HCT116 (cell line): ENCODE results near the gene CFC1.
"Not testable (repeated sequence)": the region's sequence is repeated elsewhere in the genome, so short reads cannot be mapped to it uniquely, and the experiment has no call there.

Experiments used
- EZH2 ChIP-seq: fragments of 200-600 bp; sonication (generic); IDR thresholded peaks from 2 replicates; pipeline ENCODE4 v1.6.1; 2017; ENCODE audit warnings: antibody characterized with exemption, mixed run types
- EZH2phosphoT487 ChIP-seq: fragments of 200-600 bp; IDR thresholded peaks from 2 replicates; pipeline ENCODE4 v1.6.1; 2018; ENCODE audit warnings: antibody characterized with exemption, borderline replicate concordance
- MAX ChIP-seq: IDR thresholded peaks from 2 replicates; pipeline ENCODE4 v1.6.1; 2012
- POLR2A ChIP-seq: IDR thresholded peaks from 2 replicates; pipeline ENCODE4 v1.7.0; 2011; ENCODE audit warnings: borderline replicate concordance; ENCODE audit not compliant: insufficient read depth, insufficient read length; ENCODE audit errors: extremely low read depth
- POLR2AphosphoS5 ChIP-seq: IDR thresholded peaks from 2 replicates; pipeline ENCODE4 v1.6.1; 2011; ENCODE audit warnings: mild to moderate bottlenecking, low read depth, low read length, moderate library complexity
- TF ChIP-seq, protein P1 (sequence below), 3 experiments: fragments of 200-600 bp in 1 of 3; sonication (generic) in 1 of 3; IDR thresholded peaks in 2 of 3; conservative IDR thresholded peaks in 1 of 3; 2 replicates each; pipeline ENCODE4 v1.5.1; 2012 to 2017; ENCODE audit warnings: low read depth in 2 of 3, low read length in 2 of 3, antibody characterized with exemption in 1 of 3, borderline replicate concordance in 1 of 3, control low read depth in 1 of 3, mild to moderate bottlenecking in 1 of 3, mixed read lengths in 1 of 3, mixed run types in 1 of 3, moderate library complexity in 1 of 3; ENCODE audit not compliant: insufficient read depth in 1 of 3
- TF ChIP-seq, protein P2 (sequence below): IDR thresholded peaks from 2 replicates; pipeline ENCODE4 v1.6.1; 2012; ENCODE audit warnings: low read depth
- TF ChIP-seq, protein P3 (sequence below): IDR thresholded peaks from 2 replicates; pipeline ENCODE4 v1.6.1; 2012

GRCh38 chr2:130588688-130589458, 10.5 kb downstream of the CFC1 start:
- not testable (repeated sequence) for TF ChIP-seq POLR2A, EZH2, EZH2phosphoT487, MAX, POLR2AphosphoS5
- TF ChIP-seq, protein P1, sequence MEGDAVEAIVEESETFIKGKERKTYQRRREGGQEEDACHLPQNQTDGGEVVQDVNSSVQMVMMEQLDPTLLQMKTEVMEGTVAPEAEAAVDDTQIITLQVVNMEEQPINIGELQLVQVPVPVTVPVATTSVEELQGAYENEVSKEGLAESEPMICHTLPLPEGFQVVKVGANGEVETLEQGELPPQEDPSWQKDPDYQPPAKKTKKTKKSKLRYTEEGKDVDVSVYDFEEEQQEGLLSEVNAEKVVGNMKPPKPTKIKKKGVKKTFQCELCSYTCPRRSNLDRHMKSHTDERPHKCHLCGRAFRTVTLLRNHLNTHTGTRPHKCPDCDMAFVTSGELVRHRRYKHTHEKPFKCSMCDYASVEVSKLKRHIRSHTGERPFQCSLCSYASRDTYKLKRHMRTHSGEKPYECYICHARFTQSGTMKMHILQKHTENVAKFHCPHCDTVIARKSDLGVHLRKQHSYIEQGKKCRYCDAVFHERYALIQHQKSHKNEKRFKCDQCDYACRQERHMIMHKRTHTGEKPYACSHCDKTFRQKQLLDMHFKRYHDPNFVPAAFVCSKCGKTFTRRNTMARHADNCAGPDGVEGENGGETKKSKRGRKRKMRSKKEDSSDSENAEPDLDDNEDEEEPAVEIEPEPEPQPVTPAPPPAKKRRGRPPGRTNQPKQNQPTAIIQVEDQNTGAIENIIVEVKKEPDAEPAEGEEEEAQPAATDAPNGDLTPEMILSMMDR (IDR thresholded peaks at IDR 0.05 in 2 of 3, conservative IDR thresholded peaks at IDR 0.05 in 1 of 3; ENCODE audit: borderline replicate concordance in 1 of 3, insufficient read depth in 1 of 3, low read depth in 2 of 3, low read length in 2 of 3) = not testable (repeated sequence)
- TF ChIP-seq, protein P2, sequence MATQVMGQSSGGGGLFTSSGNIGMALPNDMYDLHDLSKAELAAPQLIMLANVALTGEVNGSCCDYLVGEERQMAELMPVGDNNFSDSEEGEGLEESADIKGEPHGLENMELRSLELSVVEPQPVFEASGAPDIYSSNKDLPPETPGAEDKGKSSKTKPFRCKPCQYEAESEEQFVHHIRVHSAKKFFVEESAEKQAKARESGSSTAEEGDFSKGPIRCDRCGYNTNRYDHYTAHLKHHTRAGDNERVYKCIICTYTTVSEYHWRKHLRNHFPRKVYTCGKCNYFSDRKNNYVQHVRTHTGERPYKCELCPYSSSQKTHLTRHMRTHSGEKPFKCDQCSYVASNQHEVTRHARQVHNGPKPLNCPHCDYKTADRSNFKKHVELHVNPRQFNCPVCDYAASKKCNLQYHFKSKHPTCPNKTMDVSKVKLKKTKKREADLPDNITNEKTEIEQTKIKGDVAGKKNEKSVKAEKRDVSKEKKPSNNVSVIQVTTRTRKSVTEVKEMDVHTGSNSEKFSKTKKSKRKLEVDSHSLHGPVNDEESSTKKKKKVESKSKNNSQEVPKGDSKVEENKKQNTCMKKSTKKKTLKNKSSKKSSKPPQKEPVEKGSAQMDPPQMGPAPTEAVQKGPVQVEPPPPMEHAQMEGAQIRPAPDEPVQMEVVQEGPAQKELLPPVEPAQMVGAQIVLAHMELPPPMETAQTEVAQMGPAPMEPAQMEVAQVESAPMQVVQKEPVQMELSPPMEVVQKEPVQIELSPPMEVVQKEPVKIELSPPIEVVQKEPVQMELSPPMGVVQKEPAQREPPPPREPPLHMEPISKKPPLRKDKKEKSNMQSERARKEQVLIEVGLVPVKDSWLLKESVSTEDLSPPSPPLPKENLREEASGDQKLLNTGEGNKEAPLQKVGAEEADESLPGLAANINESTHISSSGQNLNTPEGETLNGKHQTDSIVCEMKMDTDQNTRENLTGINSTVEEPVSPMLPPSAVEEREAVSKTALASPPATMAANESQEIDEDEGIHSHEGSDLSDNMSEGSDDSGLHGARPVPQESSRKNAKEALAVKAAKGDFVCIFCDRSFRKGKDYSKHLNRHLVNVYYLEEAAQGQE = not testable (repeated sequence)
- TF ChIP-seq, protein P3, sequence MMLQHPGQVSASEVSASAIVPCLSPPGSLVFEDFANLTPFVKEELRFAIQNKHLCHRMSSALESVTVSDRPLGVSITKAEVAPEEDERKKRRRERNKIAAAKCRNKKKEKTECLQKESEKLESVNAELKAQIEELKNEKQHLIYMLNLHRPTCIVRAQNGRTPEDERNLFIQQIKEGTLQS = not testable (repeated sequence)
